GM21515 (cell line): ENCODE measurements around the gene ARL14EPL.
"Not testable (repeated sequence)": the region's sequence is repeated elsewhere in the genome, so short reads cannot be mapped to it uniquely, and the experiment has no call there.

ENCODE experiments used
- ATAC-seq: cut with Tn5 transposase; IDR thresholded peaks from one replicate; pipeline ENCODE4 v1.9.1; 2021; ENCODE audit not compliant: unreplicated experiment

The ARL14EPL gene

GRCh38 chr5:116046261-116046660 is 14.0 kb downstream of the ARL14EPL start:
- no peak for ATAC-seq

GRCh38 chr5:116046823-116047222 is 14.6 kb downstream of the ARL14EPL start:
- no peak for ATAC-seq

- ATAC-seq: no peak
Measured at GRCh38 chr5:116058346-116058936, 26.2 kb downstream of the ARL14EPL start.

- no peak for ATAC-seq
Measured at GRCh38 chr5:116062352-116062751, 30.1 kb downstream of the ARL14EPL start.

- no peak for ATAC-seq
Measured at GRCh38 chr5:116063950-116064349, 31.7 kb downstream of the ARL14EPL start.

- ATAC-seq: peak; percentile 58
Measured at GRCh38 chr5:116068028-116068632, 35.9 kb downstream of the ARL14EPL start.

- ATAC-seq: no peak
Measured at GRCh38 chr5:116071211-116071610, 38.9 kb downstream of the ARL14EPL start.

GRCh38 chr5:116075191-116075831 is 43.0 kb downstream of the ARL14EPL start:
- no peak for ATAC-seq

GRCh38 chr5:116076496-116076895 is 44.2 kb downstream of the ARL14EPL start:
- peak; percentile 99 for ATAC-seq

- ATAC-seq: no peak
Measured at GRCh38 chr5:116078199-116078598, 45.9 kb downstream of the ARL14EPL start.

- peak; percentile 45 for ATAC-seq
Measured at GRCh38 chr5:116084287-116084691, 52.0 kb downstream of the ARL14EPL start.

GRCh38 chr5:116084871-116085715 is 52.8 kb downstream of the ARL14EPL start, which contains the start of gene COMMD10:
COMMD10 (plus strand) TSS chr5:116085025.
- ATAC-seq: peak; percentile 90

GRCh38 chr5:116086309-116086708 is 54.0 kb downstream of the ARL14EPL start:
- ATAC-seq: not testable (repeated sequence)

GRCh38 chr5:116088062-116088461 is 55.8 kb downstream of the ARL14EPL start:
- no peak for ATAC-seq

- ATAC-seq: no peak
Measured at GRCh38 chr5:116090302-116090701, 58.0 kb downstream of the ARL14EPL start.

GRCh38 chr5:116091416-116091815 is 59.1 kb downstream of the ARL14EPL start:
- ATAC-seq: no peak

- no peak for ATAC-seq
Measured at GRCh38 chr5:116097301-116097700, 65.0 kb downstream of the ARL14EPL start.

GRCh38 chr5:116098998-116099397 is 66.7 kb downstream of the ARL14EPL start:
- ATAC-seq: no peak

GRCh38 chr5:116104941-116105340 is 72.7 kb downstream of the ARL14EPL start:
- ATAC-seq: not testable (repeated sequence)
